Measurements from ENCODE around the gene ANKHD1.

The ANKHD1 gene

GRCh38 chr5:140545606-140546005 is 144.0 kb downstream of the ANKHD1 start:
- DNase-seq = no peak

- no peak for DNase-seq
Observed at GRCh38 chr5:140546851-140547507, 145.3 kb downstream of the ANKHD1 start.

GRCh38 chr5:140547508-140548299 is 146.1 kb downstream of the ANKHD1 start, which contains the start of gene EIF4EBP3:
EIF4EBP3 (plus strand) TSS chr5:140547662; CDS start chr5:140547738, 76 bp downstream.
- DNase-seq = peak; percentile 91

- DNase-seq = no peak
Observed at GRCh38 chr5:140548300-140548688, 146.7 kb downstream of the ANKHD1 start.

- DNase-seq = no peak
Observed at GRCh38 chr5:140548791-140549190, 147.2 kb downstream of the ANKHD1 start.

- peak; percentile 42 for DNase-seq
Observed at GRCh38 chr5:140549237-140550144, 147.9 kb downstream of the ANKHD1 start.

GRCh38 chr5:140550147-140551079 is 148.8 kb downstream of the ANKHD1 start:
- no peak for DNase-seq

- no peak for DNase-seq
Observed at GRCh38 chr5:140551872-140552271, 150.2 kb downstream of the ANKHD1 start.

- no peak for DNase-seq
Observed at GRCh38 chr5:140553657-140554056, 152.0 kb downstream of the ANKHD1 start.

GRCh38 chr5:140554454-140554853 is 152.8 kb downstream of the ANKHD1 start:
- no peak for DNase-seq

- no peak for DNase-seq
Observed at GRCh38 chr5:140555747-140556312, 154.2 kb downstream of the ANKHD1 start.

- DNase-seq = no peak
Observed at GRCh38 chr5:140556438-140556837, 154.8 kb downstream of the ANKHD1 start.

- peak; percentile 85 for DNase-seq
Observed at GRCh38 chr5:140557136-140557805, 155.6 kb downstream of the ANKHD1 start, which contains the start of gene SRA1. SRA1 (minus strand) TSS chr5:140557473; CDS start chr5:140557452, 21 bp downstream.

GRCh38 chr5:140557965-140558364 is 156.3 kb downstream of the ANKHD1 start:
- DNase-seq = no peak

- no peak for DNase-seq
Observed at GRCh38 chr5:140558542-140558941, 156.9 kb downstream of the ANKHD1 start.

GRCh38 chr5:140560227-140560626 is 158.6 kb downstream of the ANKHD1 start:
- no peak for DNase-seq

- no peak for DNase-seq
Observed at GRCh38 chr5:140561753-140562523, 160.3 kb downstream of the ANKHD1 start.

- DNase-seq = no peak
Observed at GRCh38 chr5:140563596-140563995, 162.0 kb downstream of the ANKHD1 start.

GRCh38 chr5:140564196-140565023 is 162.8 kb downstream of the ANKHD1 start, which contains the start of the genes APBB3 and SLC35A4:
APBB3 (minus strand) TSS chr5:140564598; CDS start chr5:140564245, 353 bp downstream.
SLC35A4 (plus strand) TSS chr5:140564828; CDS start chr5:140567170, 2,342 bp downstream.
- DNase-seq = peak; percentile 97
